ENCODE measurements around the gene MOB2.

MOB2 gene

GRCh38 chr11:1455763-1456060 lies 30.9 kb downstream of the MOB2 start:
- no peak for DNase-seq

GRCh38 chr11:1455032-1455762 lies 31.4 kb downstream of the MOB2 start:
- DNase-seq, result no peak

GRCh38 chr11:1454576-1454975 lies 32.0 kb downstream of the MOB2 start:
- DNase-seq, result no peak

GRCh38 chr11:1453611-1454034 lies 33.0 kb downstream of the MOB2 start:
- no peak for DNase-seq

GRCh38 chr11:1452744-1453143 lies 33.8 kb downstream of the MOB2 start:
- DNase-seq, result no peak

GRCh38 chr11:1451781-1452470 lies 34.7 kb downstream of the MOB2 start:
- no peak for DNase-seq

- no peak for DNase-seq
These were observed 35.4 kb downstream of the MOB2 start for GRCh38 chr11:1450949-1451710.

- no peak for DNase-seq
These were observed 36.2 kb downstream of the MOB2 start for GRCh38 chr11:1450344-1450875.

- DNase-seq, result no peak
These were observed 36.9 kb downstream of the MOB2 start for GRCh38 chr11:1449490-1450243.

- DNase-seq, result no peak
These were observed 37.7 kb downstream of the MOB2 start for GRCh38 chr11:1448882-1449281.

- DNase-seq, result no peak
These were observed 38.4 kb downstream of the MOB2 start for GRCh38 chr11:1447845-1448825.

GRCh38 chr11:1446623-1447022 lies 40.0 kb downstream of the MOB2 start:
- no peak for DNase-seq

- DNase-seq, result no peak
These were observed 40.7 kb downstream of the MOB2 start for GRCh38 chr11:1445741-1446445.

- no peak for DNase-seq
These were observed 41.7 kb downstream of the MOB2 start for GRCh38 chr11:1444823-1445422.

- no peak for DNase-seq
These were observed 42.3 kb downstream of the MOB2 start for GRCh38 chr11:1444321-1444720.

- DNase-seq, result no peak
These were observed 42.8 kb downstream of the MOB2 start for GRCh38 chr11:1443737-1444136.

GRCh38 chr11:1442807-1443366 lies 43.7 kb downstream of the MOB2 start:
- no peak for DNase-seq

GRCh38 chr11:1442163-1442562 lies 44.4 kb downstream of the MOB2 start:
- DNase-seq, result no peak

- no peak for DNase-seq
These were observed 46.1 kb downstream of the MOB2 start for GRCh38 chr11:1440496-1440895.

- DNase-seq, result no peak
These were observed 46.5 kb downstream of the MOB2 start for GRCh38 chr11:1440066-1440465.

Measured in NCI-H748 treated with DMSO at 0.1 percent for 48 hours (cell line).